ENCODE data around the gene DGKA. TPM values are rescaled to one million over a fixed set of nuclear protein-coding genes. Genes with fewer than 3 reads are reported as not detected.

DGKA gene
- total RNA-seq, 1 experiment from 2014 or later: 25.9 TPM

DNA sequence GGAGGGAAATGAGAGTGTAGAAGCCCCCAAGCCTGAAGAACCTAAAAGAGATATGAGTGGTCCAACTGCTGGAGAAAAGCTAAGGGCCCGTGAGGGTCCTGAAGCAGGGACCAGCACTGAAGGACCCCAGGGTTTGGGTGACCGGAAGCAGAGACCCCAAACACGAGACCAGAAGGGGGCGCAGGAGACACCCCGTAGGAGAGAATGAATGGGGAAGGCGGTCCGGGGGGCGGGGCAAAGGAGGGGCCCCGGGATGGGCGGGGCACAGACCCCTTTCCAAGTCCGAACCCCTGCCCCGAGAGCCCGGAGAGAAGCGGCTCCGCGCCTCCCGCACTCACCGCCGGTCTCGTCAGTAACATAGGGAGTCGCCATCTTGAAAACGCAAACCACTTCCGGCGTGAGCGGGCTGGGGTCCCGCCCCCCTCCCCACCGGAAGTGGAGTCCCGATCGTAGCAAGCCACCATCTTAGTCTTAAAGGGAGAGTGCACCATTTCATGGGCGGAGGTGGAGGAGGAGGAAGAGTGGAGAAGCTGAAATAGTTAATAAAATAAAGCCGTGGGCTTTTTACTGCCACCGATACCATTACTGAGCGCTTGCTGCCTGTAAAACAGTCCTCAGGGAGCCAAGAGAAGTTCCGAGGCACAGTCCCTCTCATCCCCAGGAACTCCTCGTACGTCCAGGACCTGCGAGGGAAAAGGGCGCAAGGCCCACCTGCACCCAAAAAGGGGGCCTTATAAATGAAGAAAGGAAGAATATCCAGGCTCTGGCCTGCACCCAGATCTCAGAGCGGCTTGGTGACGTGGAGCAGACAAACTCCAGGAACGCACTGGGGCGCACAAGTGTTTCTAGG, 4.0 kb upstream of the DGKA start:
- WGBS (ENCODE audit: extremely low coverage, insufficient read length, low lambda C conversion rate): no CpG with 5 or more reads among the region's 42 CpGs

More for the DNA sequence above, 4.0 kb upstream of the DGKA start:
- peak overlapping the region; percentile 98 for H3K9ac ChIP-seq (ENCODE audit: extremely low read depth, insufficient read length, low read length)
- peaks cover 10 to 31% (median 26%) of the 10 kb centered on the region in 3 experiments; a peak in 6 of 7 replicates for H3K36me3 Mint-ChIP-seq (ENCODE audit: insufficient read depth in 1 of 3, low read depth in 3 of 3)
- H4K8ac ChIP-seq (replicated peaks; ENCODE audit: insufficient read length, low read depth, low read length): no peak overlapping the region
- H2BK120ac ChIP-seq (ENCODE audit: low read depth, low read length, poor library complexity, severe bottlenecking): no peak overlapping the region
- peak overlapping the region; percentile 95 for H3K14ac ChIP-seq (ENCODE audit: insufficient read depth, low read length)
- H3K56ac ChIP-seq (ENCODE audit: insufficient read length, low read depth, low read length): no peak overlapping the region
- H3T11ph ChIP-seq (ENCODE audit: low read length): no peak overlapping the region
- H3K9me3 Mint-ChIP-seq: no peaks in the 10 kb centered on the region; a peak in 1 of 5 replicates
- H2AFZ ChIP-seq (ENCODE audit: low read length): no peak overlapping the region
- H3K4me3 Mint-ChIP-seq: peak overlapping the region; percentile 96 to 99
- peak overlapping the region; percentile 99 for H3K27ac Mint-ChIP-seq
- no peaks in the 10 kb centered on the region for H3K27me3 ChIP-seq (ENCODE audit: insufficient read depth, low read length)
- H3K4me1 ChIP-seq (ENCODE audit: insufficient read depth, low read length): peaks cover 6% of the 10 kb centered on the region; the same call in 1 of the 2 replicates
- no peak overlapping the region for H2BK15ac ChIP-seq (ENCODE audit: low read depth, low read length)
- H2BK12ac ChIP-seq (ENCODE audit: insufficient read length, low read depth, low read length): peak overlapping the region; percentile 47
- H3K79me2 ChIP-seq (ENCODE audit: insufficient read depth, low read length): peaks cover 29% of the 10 kb centered on the region; the same call in 1 of the 2 replicates
- peak overlapping the region; percentile 78 for H2BK5ac ChIP-seq (ENCODE audit: insufficient read length, low read length)
- H3K9me3 ChIP-seq (ENCODE audit: control insufficient read depth, low read depth, low read length): no peaks in the 10 kb centered on the region
- peaks cover 39 to 42% of the 10 kb centered on the region in 2 experiments for H3K4me1 Mint-ChIP-seq
- peak overlapping the region; percentile 68 for H3K18ac ChIP-seq (ENCODE audit: insufficient read length, low read depth, low read length)
- no peak overlapping the region for H3K23ac ChIP-seq (ENCODE audit: insufficient read length, low read depth, low read length)
- H3K79me1 ChIP-seq (ENCODE audit: insufficient read depth, low read depth, low read length, poor library complexity, severe bottlenecking): peaks cover 6% of the 10 kb centered on the region
- peaks cover 8% of the 10 kb centered on the region for H3K27me3 Mint-ChIP-seq (ENCODE audit: low read depth)
- peak overlapping the region; percentile 90 for H3K4me2 ChIP-seq (ENCODE audit: insufficient read depth, insufficient read length, low read length)
- H3K23me2 ChIP-seq (ENCODE audit: insufficient read length, low read depth, low read length, poor library complexity, severe bottlenecking): peaks cover 14% of the 10 kb centered on the region
- peak; percentile 96 for DNase-seq
- no peak overlapping the region for H4K5ac ChIP-seq (ENCODE audit: insufficient read length, low read depth, low read length)
- no peak overlapping the region for H2BK20ac ChIP-seq (ENCODE audit: low read depth, low read length, poor library complexity, severe bottlenecking)
- H3K4ac ChIP-seq (ENCODE audit: low read depth, low read length): no peak overlapping the region; the same call in 1 of the 2 replicates
- no peaks in the 10 kb centered on the region for H4K20me1 ChIP-seq (ENCODE audit: control insufficient read depth, insufficient read depth, insufficient read length)
- H4K91ac ChIP-seq (ENCODE audit: insufficient read length, low read depth, low read length): no peak overlapping the region
- TF ChIP-seq, protein P1, sequence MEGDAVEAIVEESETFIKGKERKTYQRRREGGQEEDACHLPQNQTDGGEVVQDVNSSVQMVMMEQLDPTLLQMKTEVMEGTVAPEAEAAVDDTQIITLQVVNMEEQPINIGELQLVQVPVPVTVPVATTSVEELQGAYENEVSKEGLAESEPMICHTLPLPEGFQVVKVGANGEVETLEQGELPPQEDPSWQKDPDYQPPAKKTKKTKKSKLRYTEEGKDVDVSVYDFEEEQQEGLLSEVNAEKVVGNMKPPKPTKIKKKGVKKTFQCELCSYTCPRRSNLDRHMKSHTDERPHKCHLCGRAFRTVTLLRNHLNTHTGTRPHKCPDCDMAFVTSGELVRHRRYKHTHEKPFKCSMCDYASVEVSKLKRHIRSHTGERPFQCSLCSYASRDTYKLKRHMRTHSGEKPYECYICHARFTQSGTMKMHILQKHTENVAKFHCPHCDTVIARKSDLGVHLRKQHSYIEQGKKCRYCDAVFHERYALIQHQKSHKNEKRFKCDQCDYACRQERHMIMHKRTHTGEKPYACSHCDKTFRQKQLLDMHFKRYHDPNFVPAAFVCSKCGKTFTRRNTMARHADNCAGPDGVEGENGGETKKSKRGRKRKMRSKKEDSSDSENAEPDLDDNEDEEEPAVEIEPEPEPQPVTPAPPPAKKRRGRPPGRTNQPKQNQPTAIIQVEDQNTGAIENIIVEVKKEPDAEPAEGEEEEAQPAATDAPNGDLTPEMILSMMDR (conservative IDR thresholded peaks at IDR 0.05): peak; percentile 87
- H2AK5ac ChIP-seq (ENCODE audit: insufficient read length, low read length): no peak overlapping the region
- peak overlapping the region; percentile 80 for H3K27ac ChIP-seq (ENCODE audit: insufficient read length, low read depth, low read length)

Measured in H9 (cell line).